Measurements from ENCODE around the gene RAB38. TPM values are rescaled to one million over a fixed set of nuclear protein-coding genes. Genes with fewer than 3 reads are reported as not detected.

The RAB38 gene
- polyA plus RNA-seq, 2 donors = 17.9 to 57.4 TPM

Other genes with a start within 250 kb of the RAB38 start
- 10 to 100 TPM; 33.8 to 35.3 TPM for gene CTSC, start 162.3 kb upstream of the RAB38 start, polyA plus RNA-seq